Smooth muscle cell of the brain vasculature (primary cell): ENCODE results near the gene MS4A4E.
"Not testable (repeated sequence)": the region's sequence is repeated elsewhere in the genome, so short reads cannot be mapped to it uniquely, and the experiment has no call there.

Experiments used
- DNase-seq: peaks from one replicate; pipeline ENCODE4 v3.0.0-alpha.2; 2012; ENCODE audit warnings: low read depth, low spot score

The MS4A4E gene

DNA sequence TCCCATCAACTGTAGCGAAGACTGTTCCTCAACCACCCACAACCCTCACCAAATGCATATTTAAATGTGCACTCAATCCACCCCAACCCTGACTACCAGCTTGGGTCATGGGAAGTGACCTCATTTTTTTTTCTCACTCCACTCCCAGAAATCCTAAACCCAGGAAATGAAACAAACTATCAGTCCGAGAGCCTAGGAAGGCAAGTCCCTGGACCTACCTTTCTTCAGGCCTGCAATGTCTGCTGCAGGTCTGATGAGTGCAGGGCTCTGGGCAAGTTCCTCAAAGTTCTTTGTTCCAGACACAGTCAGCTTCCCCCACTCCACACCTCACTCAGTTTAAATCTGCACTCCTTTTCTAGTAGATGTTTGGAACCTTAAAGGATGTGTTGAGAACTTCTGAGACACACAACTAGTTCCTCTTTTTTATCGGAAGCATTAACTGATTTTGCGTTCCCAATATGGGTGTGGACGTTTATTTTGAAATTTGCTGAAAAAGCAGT lies at the start of gene MS4A4E:
MS4A4E (minus strand) TSS at position 398 of the 500 bp plus-strand sequence. CDS start 13,082 bp downstream, outside the sequence.
- no peak for DNase-seq

DNA sequence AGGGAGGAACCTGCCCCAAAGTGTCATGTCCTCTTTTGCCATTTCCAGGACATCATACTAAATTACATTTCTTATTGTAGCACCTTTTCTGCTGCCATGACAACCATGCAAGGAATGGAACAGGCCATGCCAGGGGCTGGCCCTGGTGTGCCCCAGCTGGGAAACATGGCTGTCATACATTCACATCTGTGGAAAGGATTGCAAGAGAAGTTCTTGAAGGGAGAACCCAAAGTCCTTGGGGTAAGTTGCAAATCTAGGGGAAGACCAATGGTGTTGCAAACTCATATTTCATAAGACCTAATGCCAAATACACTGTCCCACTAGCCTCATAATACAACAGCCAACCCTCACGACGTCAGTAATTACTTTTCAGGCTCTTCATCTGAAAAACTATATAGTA lies 49.2 kb upstream of the MS4A4E start:
- DNase-seq: no peak

DNA sequence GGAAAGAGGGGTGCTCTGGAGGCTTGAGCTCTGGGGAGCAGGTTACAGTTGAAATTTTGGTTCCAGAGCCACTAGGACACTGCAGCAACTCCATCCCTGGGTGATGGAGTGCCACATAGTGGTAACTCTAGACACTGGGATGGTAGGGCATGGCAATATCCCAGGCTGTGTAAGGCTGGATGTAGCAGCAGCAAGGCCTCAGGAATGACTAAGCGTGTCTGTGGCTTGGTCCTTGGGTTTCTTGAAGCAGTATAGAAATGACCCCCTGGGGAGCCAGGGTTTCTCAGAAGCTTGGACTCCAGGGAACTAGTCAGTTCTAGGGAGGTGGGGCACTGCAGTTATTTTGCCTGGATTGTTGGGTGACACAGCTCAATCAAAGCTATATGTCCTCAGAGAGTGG lies 45.6 kb upstream of the MS4A4E start:
- DNase-seq: no peak

DNA sequence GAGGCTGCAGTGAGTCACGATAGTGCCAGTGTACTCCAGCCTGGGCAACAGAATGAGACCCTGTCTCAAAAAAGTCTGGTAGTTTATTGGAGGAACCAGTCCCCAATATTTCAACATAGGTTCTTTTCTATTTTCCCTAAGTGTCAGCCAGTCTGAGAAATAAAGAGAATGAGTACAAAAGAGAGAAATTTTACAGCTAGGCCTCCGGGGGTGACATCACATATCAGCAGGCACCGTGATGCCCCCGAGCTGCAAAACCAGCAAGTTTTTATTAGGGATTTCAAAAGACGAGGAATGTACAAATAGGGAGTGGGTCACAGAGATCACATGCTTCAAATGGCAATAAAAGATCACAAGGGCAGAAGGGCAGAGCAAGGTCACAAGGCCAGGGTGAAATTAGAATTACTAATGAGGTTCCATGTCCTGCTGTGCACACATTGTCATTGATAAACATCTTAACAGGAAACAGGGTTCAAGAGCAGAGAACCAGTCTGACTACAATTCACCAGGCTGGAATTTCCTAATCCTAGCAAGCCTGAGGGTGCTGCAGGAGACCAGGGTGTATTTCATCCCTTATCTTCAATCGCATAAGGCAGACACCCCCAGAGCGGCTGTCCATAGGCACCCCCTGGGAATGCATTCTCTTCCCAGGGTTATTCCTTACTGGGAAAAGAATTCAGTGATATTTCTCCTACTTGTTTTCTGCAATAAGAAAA lies 42.6 kb upstream of the MS4A4E start:
- DNase-seq: not testable (repeated sequence)

DNA sequence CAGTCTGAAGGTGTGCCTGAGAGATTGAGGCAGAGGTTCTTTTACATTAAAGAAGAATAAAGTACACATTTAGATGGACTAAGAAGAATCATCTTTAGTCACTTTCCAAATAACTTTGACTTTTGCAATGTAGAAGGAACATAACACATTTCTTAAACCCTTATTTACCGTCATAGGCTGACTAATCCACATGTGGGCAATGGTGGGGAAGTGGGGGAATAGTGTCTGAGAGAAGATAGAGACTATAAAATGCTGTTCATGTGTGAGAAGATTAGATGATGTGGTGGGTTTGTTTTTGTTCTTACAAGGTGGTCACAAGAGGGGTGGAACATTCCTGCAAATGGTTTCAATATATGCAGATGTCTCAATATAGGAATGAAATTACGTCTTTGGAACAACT lies 39.3 kb upstream of the MS4A4E start:
- no peak for DNase-seq

DNA sequence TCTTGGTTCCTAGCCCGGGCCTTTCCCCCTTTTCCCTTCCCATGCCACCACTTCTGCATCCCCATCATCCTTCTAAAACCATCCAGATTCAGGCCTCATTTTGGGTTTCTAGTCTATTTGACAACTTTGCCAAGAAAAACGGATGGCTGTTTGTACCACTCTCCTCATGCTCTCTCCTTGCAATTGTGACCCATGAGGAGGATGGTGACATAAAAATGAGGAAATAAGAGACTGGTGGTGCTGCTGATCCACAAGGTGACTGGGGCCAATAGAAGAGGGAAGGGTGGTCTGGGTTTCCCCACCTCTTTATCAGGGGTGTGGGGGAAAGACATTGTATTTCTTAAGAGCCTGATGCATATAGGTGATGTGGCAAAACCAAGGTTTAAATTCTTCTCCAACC lies 38.5 kb upstream of the MS4A4E start:
- no peak for DNase-seq

DNA sequence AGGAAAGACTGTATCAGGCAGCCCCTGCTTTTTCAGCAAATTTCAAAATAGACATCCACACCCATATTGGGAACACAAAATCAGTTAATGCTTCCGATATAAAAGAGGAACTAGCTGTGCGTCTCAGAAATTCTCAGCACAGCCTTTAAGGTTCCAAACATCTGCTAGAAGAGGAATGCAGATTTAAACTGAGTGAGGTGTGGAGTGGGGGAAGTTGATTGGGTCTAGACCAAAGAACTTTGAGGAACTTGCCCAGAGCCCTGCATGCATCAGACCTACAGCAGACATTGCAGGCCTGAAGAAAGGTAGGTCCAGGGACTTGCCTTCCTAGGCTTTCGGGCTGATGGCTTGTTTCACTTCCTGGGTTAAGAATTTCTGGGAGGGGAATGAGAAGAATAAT lies 37.5 kb upstream of the MS4A4E start, which contains the start of gene MS4A4A:
MS4A4A (plus strand) TSS at position 255 of the 400 bp plus-strand sequence; CDS start at position 265, 10 bp downstream.
- DNase-seq: no peak

DNA sequence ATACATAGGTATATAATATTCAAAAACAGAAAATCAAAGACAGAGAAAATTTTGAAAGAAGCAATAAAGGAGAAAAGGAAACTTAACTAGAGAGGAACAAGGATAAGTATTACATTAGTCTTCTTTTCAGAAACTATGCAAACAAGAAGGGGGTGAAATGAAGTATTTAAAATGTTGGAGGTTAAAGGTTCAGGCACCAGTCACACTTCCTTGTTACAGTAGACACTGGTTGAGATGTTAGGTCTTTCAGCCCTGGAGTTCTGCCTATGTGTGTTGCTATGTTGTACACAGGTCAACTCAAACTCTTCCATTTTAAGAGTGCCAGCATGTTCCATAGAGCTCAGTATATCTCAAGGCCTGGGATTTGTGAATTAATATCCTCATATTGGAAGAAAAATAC lies 31.5 kb upstream of the MS4A4E start:
- no peak for DNase-seq

DNA sequence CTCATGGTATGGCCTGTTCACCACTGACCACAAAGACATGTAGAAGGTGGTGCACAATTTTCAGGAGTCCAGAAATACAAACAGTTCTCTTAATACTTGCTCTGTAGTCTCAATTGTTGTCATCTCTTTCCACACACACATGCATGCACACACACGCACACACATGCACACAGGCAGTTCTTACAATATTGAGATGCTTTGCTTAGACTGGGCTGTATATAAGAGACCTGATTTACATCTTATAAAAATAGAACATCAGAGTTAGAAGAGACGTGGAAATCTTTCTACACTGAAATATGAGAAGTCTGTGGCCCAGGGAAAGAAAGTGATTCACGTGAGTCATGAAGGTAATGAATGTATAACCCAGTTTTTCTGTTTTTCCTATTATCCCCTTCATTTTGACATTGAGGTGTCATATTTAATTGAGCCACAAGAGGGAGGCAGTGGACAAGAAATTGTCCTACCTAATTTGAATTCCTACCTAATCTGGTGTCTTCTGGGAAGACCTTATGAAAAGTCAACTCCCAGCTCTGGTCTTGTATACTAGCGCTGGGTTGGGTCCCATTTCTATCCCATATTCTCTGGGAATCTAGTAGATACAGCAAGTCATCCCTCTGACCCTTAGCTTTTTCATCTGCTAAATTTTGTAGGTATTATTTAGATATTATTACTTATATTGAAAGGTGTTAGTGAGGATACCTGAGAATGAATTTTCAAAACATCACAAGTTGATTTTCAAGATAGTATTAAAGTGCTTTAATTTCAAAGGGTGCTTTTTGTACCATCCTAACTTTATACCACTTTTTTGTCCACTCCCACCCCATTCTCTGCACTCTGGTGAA lies 22.7 kb upstream of the MS4A4E start:
- no peak for DNase-seq

DNA sequence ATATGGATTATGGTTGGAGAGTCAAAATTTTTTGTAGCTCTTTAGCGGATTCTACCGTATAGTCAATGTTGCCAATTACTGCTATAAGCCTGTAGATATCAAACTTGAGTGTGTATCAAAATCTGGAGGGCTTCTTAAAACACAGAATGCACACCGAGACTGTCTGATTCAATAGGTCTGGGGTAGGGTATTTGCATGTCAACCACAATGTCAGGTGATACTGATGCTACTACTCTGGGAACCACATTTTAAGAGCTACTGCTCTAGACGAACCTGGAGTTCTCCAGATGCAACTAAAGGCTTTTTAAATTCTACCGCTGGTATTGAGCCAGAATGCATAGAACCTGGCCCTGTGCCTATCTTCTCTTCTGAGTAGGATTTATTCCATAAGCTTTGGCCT lies 21.7 kb upstream of the MS4A4E start:
- no peak for DNase-seq

DNA sequence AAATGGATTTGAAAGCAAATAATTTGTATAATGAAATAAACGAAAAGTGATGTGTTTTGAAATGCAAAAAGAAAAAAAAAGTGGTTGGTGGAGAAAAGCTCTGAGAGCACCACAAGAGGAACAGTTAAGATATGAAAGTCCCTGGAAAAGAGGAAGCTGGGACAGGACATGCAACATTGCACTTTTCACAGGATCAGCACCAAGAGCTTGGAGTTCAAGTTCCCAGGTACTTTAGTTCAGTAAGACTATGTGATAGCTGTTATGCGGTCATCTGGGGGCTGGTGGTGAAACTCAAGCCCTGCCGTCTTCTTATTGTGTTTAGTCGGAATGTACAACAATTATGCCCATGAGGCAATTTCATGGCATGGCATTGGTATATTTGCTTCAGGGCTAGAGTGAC lies 20.5 kb upstream of the MS4A4E start:
- DNase-seq: no peak

DNA sequence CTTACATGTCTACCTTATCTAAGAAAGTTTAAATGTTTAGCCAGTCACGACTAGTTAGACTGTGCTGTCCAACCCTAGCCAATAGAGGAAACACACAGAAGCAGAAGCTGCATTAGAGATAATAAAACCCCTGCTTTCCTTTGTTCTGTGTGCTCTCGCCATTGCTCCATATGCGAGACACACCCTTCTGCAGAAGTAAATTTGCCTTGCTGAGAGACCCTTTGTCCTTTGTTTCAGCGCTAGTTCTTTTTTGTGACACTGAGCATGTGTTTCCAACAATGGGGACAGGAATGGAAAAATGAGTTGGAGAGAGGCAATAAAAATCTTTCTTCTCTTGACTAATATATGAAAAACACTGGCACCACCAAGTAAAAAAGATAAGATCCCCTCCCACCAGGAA lies 18.1 kb upstream of the MS4A4E start:
- no peak for DNase-seq

DNA sequence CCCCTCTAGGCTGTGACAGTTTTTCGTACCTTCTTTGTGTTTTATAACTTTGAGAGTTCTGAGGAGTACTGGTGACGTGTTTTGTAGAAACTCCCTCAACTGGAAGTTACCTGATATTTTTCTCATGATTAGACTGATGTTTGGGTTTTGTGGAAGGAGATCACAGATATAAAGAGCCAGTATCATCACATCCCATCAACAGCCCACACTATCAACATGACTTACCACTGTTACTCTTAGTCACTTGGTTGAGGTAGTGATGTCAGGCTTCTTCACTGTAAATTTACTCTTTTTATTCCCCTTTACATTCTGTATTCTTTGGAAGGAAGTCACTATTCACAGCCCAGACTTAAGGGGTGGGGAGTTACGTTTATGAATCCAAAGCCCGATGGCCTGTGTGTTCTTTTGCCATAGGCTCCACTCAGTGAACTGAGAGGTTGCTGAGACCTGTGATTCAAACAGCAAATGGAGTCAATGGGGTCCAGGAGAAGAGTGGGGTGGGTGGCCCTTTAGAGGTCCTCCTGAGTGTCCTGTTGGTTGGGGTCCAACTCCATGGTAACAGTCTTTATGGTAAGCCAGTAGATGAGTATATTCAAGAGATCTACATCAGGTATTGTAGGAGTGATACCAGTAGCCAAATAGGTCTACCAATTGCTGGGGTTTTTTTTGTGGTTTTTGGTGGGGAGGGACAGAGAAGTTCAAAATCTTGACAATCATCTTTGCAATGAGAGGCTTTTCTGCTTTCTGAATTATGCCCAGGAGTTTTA lies 15.2 kb upstream of the MS4A4E start:
- no peak for DNase-seq

DNA sequence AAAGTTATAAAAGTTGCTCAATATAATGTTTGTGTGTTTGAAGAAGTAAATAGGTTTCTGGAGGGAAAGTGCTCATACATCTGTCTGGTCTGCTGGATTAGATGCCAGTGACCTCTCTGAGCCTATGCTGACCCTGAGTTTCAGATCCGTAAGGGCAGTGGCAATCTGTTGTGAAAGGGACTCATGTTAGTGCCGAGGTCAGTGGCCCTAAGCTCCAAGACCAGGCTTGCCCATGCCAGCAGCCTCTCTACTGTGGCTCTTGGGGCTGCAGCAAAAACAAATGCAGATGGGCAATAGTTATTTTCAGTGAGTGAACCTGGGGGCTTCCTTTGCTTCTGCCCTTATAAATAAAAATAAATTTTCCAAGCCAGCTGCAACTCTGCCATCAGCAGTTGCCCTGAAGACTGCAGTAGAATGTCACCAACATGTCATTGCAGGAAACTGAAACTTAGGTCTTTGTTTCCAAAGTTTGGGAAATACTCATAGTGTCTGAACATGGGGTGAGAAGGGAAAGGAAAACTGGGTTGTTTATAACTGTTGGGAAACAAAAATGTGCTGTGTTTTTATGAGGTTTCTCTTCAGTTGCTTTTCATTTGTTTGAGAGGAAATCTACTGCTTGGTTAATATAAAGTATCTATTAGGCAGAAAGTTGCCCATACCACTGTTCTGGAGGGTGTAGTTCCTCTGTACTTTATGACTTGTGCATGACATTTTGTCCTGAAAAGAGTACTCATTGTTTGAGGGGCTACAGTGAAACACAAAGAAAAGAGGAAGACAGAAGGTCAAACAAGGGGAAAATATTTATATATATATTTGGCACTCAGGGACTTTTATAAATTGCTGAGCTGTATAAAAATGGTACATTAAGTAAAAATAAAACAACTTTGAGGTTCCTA lies 9.5 kb upstream of the MS4A4E start:
- DNase-seq: no peak

DNA sequence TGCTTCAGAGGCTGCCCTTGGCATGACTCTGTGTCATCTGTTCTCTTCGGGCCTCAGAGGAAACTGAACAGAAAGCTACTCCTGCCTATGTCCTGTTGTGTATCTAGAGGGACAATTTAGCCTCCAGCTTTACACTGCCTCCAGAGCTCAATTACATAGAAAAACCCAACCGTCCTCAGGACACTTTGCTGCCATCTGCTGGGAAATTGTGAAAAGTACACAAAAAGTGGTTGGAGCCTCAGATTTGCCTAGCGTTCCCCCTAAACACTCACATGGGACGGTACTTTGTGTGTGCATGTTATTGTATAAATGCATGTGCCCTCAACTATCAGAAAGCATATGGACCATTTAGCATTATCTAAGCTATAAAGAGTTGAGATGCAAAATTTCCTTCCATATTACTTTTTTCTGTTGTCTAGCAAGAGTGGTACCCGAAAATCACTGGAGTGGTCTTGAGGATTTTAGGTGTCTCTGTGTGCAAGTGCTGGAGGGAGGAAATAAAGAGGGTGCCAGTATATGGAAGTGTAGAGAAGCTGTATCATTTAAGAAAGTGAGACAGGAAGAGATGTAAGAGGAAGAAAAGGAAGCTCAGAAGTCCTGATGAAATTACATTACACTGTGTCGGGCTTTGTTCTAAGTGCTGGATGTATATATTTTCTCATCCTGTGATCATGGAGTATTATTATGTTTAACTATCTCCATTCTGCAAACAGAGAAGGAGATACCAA lies 8.7 kb upstream of the MS4A4E start:
- no peak for DNase-seq

DNA sequence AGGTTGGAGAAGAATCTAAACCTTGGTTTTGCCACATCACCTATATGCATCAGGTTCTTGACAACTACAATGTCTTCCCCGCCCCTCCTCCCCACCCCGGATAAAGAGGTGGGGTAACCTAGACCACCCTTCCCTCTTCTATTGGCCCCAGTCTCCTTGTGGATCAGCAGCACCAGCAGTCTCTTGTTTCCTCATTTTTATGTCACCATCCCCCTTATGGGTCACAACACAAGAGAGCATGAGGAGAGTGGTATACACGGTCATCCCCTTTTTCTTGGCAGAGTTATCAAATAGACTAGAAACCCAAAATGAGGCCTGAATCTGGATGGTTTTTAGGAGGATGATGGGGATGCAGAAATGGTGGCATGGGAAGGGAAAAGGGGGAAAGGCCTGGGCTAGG lies 1.2 kb downstream of the MS4A4E start:
- no peak for DNase-seq

DNA sequence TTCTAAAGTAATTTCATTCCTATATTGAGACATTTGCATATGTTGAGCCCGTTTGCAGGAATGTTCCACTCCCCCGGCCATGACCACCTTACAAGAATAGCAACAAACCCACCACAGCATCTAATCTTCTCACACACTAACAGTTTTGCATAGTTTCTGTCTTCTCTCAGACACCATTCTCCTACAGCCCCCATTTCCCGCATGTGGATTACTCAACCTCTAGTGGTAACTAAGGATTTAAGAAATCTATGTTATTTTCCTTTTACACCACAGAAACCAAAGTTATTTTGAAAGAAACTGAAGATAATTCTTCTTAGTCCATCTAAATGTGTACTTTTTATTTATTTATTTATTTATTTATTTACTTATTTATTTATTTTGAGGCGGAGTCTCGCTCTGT lies 2.3 kb downstream of the MS4A4E start:
- no peak for DNase-seq

DNA sequence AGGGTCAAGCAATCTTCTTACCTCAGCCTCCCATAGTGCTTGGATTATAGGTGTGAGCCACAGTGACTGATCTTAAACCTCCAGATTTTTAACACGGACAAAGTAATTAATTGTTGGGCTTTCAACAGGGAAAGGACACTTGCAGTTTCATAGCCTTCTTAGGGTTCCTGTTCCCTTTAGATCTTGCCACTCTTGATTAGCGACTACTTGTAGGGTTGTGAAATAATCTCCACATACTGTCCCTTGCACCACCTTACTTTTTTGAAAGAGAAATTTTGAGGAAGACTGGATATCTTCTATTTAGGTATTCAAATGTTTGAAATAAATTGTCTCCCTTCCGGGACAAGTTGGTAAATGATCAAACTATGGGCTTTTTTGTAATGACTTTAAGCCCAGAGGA lies 7.6 kb downstream of the MS4A4E start:
- no peak for DNase-seq

DNA sequence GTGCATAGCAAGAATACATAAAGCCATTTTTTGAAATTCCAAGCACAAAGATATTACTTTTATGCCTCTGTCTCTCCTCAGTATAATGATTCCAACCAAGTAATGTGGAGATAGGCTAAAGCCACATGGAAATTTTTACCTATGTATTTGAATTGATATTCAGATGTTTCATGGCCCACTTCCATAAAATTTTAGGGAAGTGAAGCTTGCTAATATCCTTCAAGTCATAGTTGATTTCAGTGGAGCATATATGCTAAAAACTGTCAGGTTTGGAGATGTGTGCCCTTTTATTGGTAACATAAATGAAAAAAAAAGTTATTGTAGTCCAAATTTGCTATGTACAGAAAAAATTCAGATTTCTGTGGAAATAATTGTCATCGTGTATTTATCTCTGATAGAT lies 12.3 kb downstream of the MS4A4E start:
- DNase-seq: no peak

DNA sequence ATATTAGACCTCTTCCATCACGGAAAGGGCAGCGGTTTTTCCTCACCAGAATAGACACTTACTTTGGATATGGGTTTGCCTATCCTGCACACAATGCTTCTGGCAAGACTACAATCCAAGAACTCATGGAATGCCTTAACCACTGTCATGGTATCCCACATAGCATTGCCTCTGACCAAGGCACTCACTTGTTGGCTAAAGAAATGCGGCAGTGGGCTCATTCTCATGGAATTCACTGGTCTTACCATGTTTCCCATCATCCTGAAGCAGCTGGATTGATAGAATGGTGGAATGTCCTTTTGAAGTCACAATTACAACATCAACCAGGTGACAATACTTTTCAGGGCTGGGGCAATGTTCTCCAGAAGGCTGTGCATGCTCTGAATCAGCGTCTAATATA lies 20.8 kb downstream of the MS4A4E start:
- no peak for DNase-seq
